GM20000 (cell line): ENCODE data around the gene GDF11.

Experiments
- DNase-seq: peaks from one replicate; pipeline ENCODE4 v3.0.0; 2012; ENCODE audit warnings: low spot score
- TF ChIP-seq, protein P1 (sequence below): IDR thresholded peaks from 2 replicates; pipeline ENCODE4 v1.5.1; 2012; ENCODE audit warnings: mild to moderate bottlenecking, control low read depth; ENCODE audit errors: extremely low read depth, missing control alignments

GDF11 gene

DNA sequence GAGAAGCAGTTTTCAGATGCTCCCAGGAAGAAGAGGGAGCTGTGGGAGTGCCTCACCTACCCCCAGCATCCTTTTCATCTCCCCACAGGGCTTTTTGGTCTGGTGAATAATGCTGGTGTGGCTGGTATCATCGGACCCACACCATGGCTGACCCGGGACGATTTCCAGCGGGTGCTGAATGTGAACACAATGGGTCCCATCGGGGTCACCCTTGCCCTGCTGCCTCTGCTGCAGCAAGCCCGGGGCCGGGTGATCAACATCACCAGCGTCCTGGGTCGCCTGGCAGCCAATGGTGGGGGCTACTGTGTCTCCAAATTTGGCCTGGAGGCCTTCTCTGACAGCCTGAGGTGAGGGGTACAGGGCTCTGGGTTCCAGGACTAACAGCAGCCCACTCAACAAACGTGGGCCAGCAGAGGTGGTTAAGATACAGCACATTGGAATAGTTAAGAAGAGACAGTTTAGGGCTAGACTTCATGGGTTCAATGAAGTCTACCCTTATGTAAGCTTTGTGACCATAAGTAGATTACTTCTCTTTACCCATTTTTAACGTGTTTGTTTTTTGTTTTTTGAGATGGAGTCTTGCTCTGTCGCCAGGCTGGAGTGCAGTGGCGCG lies 21.2 kb upstream of the GDF11 start:
- no peak for DNase-seq
- TF ChIP-seq, protein P1, sequence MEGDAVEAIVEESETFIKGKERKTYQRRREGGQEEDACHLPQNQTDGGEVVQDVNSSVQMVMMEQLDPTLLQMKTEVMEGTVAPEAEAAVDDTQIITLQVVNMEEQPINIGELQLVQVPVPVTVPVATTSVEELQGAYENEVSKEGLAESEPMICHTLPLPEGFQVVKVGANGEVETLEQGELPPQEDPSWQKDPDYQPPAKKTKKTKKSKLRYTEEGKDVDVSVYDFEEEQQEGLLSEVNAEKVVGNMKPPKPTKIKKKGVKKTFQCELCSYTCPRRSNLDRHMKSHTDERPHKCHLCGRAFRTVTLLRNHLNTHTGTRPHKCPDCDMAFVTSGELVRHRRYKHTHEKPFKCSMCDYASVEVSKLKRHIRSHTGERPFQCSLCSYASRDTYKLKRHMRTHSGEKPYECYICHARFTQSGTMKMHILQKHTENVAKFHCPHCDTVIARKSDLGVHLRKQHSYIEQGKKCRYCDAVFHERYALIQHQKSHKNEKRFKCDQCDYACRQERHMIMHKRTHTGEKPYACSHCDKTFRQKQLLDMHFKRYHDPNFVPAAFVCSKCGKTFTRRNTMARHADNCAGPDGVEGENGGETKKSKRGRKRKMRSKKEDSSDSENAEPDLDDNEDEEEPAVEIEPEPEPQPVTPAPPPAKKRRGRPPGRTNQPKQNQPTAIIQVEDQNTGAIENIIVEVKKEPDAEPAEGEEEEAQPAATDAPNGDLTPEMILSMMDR, result no peak

DNA sequence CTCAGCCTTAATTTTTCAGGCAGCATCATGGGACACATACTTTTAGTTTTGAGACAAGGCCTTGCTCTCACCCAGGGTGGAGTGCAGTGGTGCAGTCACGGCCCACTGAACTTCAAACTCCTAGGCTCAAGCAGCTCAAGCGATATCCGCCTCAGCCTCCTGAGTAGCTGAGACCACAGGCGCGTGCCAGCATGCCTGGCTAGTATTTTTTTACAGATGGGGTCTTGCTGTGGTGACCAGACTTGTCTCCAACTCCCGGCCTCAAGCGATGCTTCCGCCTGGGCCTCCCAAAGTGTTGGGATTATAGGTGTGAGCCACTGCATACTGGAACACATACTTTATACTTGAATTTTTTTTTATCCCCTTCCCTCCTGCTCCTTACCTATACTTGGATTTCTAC lies 20.0 kb upstream of the GDF11 start:
- TF ChIP-seq, protein P1, result no peak
- no peak for DNase-seq

DNA sequence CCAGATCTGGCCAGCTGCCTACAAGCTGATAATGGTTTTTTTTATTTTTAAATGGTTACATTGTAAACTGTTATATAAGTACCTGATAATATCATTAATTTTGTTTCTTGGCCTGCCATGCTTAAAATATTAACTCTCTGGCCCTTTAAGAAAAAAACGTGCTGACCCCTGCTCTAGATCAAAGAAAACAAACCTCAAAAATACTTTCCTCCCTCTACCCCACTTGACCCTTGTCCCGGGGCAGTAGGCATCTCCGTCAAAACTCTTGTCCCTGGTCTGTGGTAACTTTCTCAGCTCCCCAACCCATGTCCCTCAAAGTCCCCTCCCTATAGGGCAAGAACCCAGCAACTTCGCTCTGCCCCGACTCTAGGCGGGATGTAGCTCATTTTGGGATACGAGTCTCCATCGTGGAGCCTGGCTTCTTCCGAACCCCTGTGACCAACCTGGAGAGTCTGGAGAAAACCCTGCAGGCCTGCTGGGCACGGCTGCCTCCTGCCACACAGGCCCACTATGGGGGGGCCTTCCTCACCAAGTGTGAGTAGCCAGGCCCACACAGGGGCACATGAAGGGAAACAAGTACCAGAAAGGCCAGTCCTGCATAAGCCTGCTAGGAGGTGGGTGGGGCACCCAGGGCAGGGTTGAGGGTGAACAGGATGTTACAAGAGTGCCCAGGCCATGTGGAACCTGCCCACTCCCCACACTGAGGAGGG lies 19.3 kb upstream of the GDF11 start:
- TF ChIP-seq, protein P1, result no peak
- DNase-seq, result no peak

DNA sequence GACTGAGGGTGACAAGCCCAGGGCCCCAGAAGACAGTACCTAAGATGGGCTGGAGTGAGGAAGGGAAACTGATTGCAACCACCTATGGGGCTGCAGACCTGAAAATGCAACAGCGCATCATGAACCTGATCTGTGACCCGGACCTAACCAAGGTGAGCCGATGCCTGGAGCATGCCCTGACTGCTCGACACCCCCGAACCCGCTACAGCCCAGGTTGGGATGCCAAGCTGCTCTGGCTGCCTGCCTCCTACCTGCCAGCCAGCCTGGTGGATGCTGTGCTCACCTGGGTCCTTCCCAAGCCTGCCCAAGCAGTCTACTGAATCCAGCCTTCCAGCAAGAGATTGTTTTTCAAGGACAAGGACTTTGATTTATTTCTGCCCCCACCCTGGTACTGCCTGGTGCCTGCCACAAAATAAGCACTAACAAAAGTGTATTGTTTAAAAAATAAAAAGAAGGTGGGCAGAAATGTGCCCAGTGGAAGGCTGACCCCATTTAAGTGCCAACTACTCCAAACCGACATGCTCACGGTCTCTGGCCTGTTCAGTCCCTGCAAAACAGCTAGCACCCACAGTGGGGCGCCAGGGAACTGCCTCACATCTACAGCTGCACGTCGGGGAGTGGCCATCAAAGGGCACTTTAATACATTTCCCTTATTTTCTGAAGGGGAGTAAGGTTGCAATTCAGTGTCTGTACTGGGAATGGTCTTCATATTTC lies 18.5 kb upstream of the GDF11 start:
- TF ChIP-seq, protein P1, result peak; percentile 75
- no peak for DNase-seq

DNA sequence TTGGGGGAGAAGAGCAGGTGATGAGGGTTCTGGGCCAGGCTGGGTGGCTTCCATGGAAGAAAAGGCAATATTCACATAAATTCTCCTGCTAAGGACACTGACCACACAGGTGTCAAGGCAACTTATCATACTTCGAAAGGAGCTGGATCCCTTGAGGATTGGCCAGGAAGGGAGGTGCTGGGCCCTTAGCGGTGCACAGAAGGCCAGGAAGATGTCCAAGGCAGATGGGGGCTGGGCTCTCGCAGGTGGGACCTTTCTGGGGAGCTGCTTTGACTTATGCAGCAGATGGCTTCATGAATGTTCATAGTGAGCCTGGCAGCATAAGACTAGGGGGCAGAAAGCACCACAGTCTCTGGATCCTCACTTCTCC lies 18.0 kb upstream of the GDF11 start:
- TF ChIP-seq, protein P1, result no peak
- DNase-seq, result no peak

DNA sequence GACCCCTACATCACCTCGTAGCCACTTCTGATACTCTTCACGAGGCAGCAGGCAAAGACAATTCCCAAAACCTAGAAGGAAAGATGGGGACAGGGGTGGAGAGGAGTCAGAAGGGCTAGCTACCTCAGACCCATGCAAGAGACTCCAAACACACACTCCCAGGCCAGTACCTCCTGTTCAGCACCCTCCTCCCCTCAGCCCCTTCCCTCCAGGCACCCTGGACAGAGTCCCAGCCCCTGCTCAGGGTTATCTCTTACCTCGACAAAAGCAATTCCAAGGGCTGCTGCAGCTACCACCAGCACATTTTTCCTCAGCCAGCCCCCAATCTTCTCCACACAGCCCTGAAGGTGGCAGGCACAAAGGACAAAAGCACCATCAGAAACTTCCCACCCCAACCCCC lies 17.4 kb upstream of the GDF11 start:
- TF ChIP-seq, protein P1, result no peak
- DNase-seq, result no peak

DNA sequence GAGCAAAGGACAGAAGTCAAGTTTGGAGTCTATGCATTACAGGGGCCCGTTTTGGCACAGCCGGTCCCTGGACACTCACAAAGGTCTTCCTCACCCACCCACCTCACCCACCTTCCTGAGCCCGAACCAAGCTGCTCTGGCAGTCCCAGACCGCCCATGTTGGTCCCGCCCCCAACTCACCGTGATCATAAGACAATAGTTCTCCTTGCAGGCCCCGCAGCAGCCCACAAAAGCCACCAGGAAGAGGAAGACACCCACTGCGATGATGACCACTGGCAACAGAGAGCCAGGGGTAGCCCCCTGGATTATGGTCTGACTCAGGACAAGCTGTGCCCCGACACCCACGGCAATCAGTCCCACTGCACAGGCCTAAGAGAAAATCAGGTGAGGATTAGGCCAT lies 16.0 kb upstream of the GDF11 start:
- TF ChIP-seq, protein P1, result no peak
- no peak for DNase-seq
